ENCODE data around the gene BCAR3.

BCAR3 gene

GRCh38 chr1:93597709-93598108 is 83.9 kb downstream of the BCAR3 start:
- Histone ChIP-seq H3K36me3 (ENCODE audit: low read length) (no peaks in the 10 kb centered on the region), H3K4me2 (ENCODE audit: low read depth, low read length, poor library complexity, severe bottlenecking) (no peak overlapping the region), H3K4me3 (ENCODE audit: insufficient read depth, low read length, poor library complexity, severe bottlenecking) (no peak overlapping the region), H3F3A (ENCODE audit: insufficient read depth) (no peaks in the 10 kb centered on the region), H3K9ac (ENCODE audit: low read length) (no peak overlapping the region), H2AFZ (ENCODE audit: low read depth, low read length, severe bottlenecking) (no peak overlapping the region), H3K27ac (ENCODE audit: low read depth, low read length) (no peak overlapping the region), H4K20me1 (ENCODE audit: low read depth, low read length) (no peaks in the 10 kb centered on the region), H3K9me2 (replicated peaks; ENCODE audit: insufficient read depth, low read length) (no peaks in the 10 kb centered on the region), H3K27me3 (ENCODE audit: low read length) (no peaks in the 10 kb centered on the region), H3K79me2 (ENCODE audit: insufficient read depth, low read length) (no peaks in the 10 kb centered on the region), H3K9me3 (ENCODE audit: insufficient read depth, low read length) (no peaks in the 10 kb centered on the region)
- TF ChIP-seq CTCF (IDR thresholded peaks at IDR 0.05; ENCODE audit: insufficient read depth, low read length, poor library complexity, severe bottlenecking) (no peak), EZH2phosphoT487 (conservative IDR thresholded peaks at IDR 0.05; ENCODE audit: low read length) (no peak)

- no peak for TF ChIP-seq EZH2phosphoT487 (conservative IDR thresholded peaks at IDR 0.05; ENCODE audit: low read length)
- no peak for TF ChIP-seq CTCF (IDR thresholded peaks at IDR 0.05; ENCODE audit: insufficient read depth, low read length, poor library complexity, severe bottlenecking)
- H2AFZ ChIP-seq (ENCODE audit: low read depth, low read length, severe bottlenecking): no peak overlapping the region
- H3K9me2 ChIP-seq (replicated peaks; ENCODE audit: insufficient read depth, low read length): no peaks in the 10 kb centered on the region
- no peak overlapping the region for H3K4me3 ChIP-seq (ENCODE audit: insufficient read depth, low read length, poor library complexity, severe bottlenecking)
- H3K36me3 ChIP-seq (ENCODE audit: low read length): no peaks in the 10 kb centered on the region
- no peaks in the 10 kb centered on the region for H3K79me2 ChIP-seq (ENCODE audit: insufficient read depth, low read length)
- no peak overlapping the region for H3K27ac ChIP-seq (ENCODE audit: low read depth, low read length)
- H3K4me2 ChIP-seq (ENCODE audit: low read depth, low read length, poor library complexity, severe bottlenecking): no peak overlapping the region
- H4K20me1 ChIP-seq (ENCODE audit: low read depth, low read length): no peaks in the 10 kb centered on the region
- H3F3A ChIP-seq (ENCODE audit: insufficient read depth): no peaks in the 10 kb centered on the region
- H3K9ac ChIP-seq (ENCODE audit: low read length): no peak overlapping the region
- no peaks in the 10 kb centered on the region for H3K27me3 ChIP-seq (ENCODE audit: low read length)
- no peaks in the 10 kb centered on the region for H3K9me3 ChIP-seq (ENCODE audit: insufficient read depth, low read length)
Observed at GRCh38 chr1:93596329-93597089, 85.1 kb downstream of the BCAR3 start.

- Histone ChIP-seq H3K9me2 (replicated peaks; ENCODE audit: insufficient read depth, low read length) (no peaks in the 10 kb centered on the region), H3K79me2 (ENCODE audit: insufficient read depth, low read length) (no peaks in the 10 kb centered on the region), H3K9me3 (ENCODE audit: insufficient read depth, low read length) (no peaks in the 10 kb centered on the region), H3K27ac (ENCODE audit: low read depth, low read length) (no peak overlapping the region), H3K36me3 (ENCODE audit: low read length) (no peaks in the 10 kb centered on the region), H3K4me2 (ENCODE audit: low read depth, low read length, poor library complexity, severe bottlenecking) (no peak overlapping the region), H3K4me3 (ENCODE audit: insufficient read depth, low read length, poor library complexity, severe bottlenecking) (no peak overlapping the region), H3F3A (ENCODE audit: insufficient read depth) (no peaks in the 10 kb centered on the region), H4K20me1 (ENCODE audit: low read depth, low read length) (no peaks in the 10 kb centered on the region), H3K27me3 (ENCODE audit: low read length) (no peaks in the 10 kb centered on the region), H3K9ac (ENCODE audit: low read length) (no peak overlapping the region), H2AFZ (ENCODE audit: low read depth, low read length, severe bottlenecking) (no peak overlapping the region)
- no peak for TF ChIP-seq EZH2phosphoT487 (conservative IDR thresholded peaks at IDR 0.05; ENCODE audit: low read length)
- no peak for TF ChIP-seq CTCF (IDR thresholded peaks at IDR 0.05; ENCODE audit: insufficient read depth, low read length, poor library complexity, severe bottlenecking)
Observed at GRCh38 chr1:93595743-93596142, 85.9 kb downstream of the BCAR3 start.

Data from SU-DHL-6 (cell line).